ENCODE data around the gene SMKR1. TPM values are rescaled to one million over a fixed set of nuclear protein-coding genes. Genes with fewer than 3 reads are reported as not detected.

SMKR1 gene
- total RNA-seq, 1 donor from 2014 or later, result not detected

GRCh38 chr7:129556607-129557133 lies 54.3 kb downstream of the SMKR1 start:
- Histone ChIP-seq H3K27ac (no peak overlapping the region), H3K9me3 (no peaks in the 10 kb centered on the region), H3K4me1 (no peaks in the 10 kb centered on the region), H3K36me3 (no peaks in the 10 kb centered on the region), H3K4me3 (no peak overlapping the region), H3K27me3 (no peaks in the 10 kb centered on the region)
- no peak for TF ChIP-seq POLR2A (IDR thresholded peaks at IDR 0.05)
- no peak for TF ChIP-seq CTCF (IDR thresholded peaks at IDR 0.05)
- no peak for TF ChIP-seq POLR2AphosphoS5 (IDR thresholded peaks at IDR 0.05; ENCODE audit: insufficient read depth in 1 of 2, low read depth in 1 of 2)
- intact Hi-C loops (cut with DNase I), result no loop called here
- DNase-seq (ENCODE audit: extremely low spot score in 2 of 2), result no peak

- TF ChIP-seq POLR2AphosphoS5 (IDR thresholded peaks at IDR 0.05; ENCODE audit: insufficient read depth in 1 of 2, low read depth in 1 of 2), result no peak
- no peak for TF ChIP-seq POLR2A (IDR thresholded peaks at IDR 0.05)
- TF ChIP-seq CTCF (IDR thresholded peaks at IDR 0.05), result no peak
- intact Hi-C loops (cut with DNase I), result no loop called here
- H3K27me3 ChIP-seq, result no peaks in the 10 kb centered on the region
- H3K27ac ChIP-seq, result no peak overlapping the region
- no peaks in the 10 kb centered on the region for H3K4me1 ChIP-seq
- H3K9me3 ChIP-seq, result no peaks in the 10 kb centered on the region
- H3K36me3 ChIP-seq, result no peaks in the 10 kb centered on the region
- no peak for DNase-seq (ENCODE audit: extremely low spot score in 2 of 2)
- no peak overlapping the region for H3K4me3 ChIP-seq
Measured at GRCh38 chr7:129557686-129558481, 55.6 kb downstream of the SMKR1 start.

GRCh38 chr7:129559564-129559963 lies 57.2 kb downstream of the SMKR1 start:
- intact Hi-C loops (cut with DNase I), result no loop called here
- no peak overlapping the region for H3K27ac ChIP-seq
- no peaks in the 10 kb centered on the region for H3K27me3 ChIP-seq
- H3K36me3 ChIP-seq, result no peaks in the 10 kb centered on the region
- TF ChIP-seq CTCF (IDR thresholded peaks at IDR 0.05) (no peak), POLR2A (IDR thresholded peaks at IDR 0.05) (no peak), POLR2AphosphoS5 (IDR thresholded peaks at IDR 0.05; ENCODE audit: insufficient read depth in 1 of 2, low read depth in 1 of 2) (no peak)
- H3K9me3 ChIP-seq, result no peaks in the 10 kb centered on the region
- no peaks in the 10 kb centered on the region for H3K4me1 ChIP-seq
- H3K4me3 ChIP-seq, result no peak overlapping the region
- no peak for DNase-seq (ENCODE audit: extremely low spot score in 2 of 2)

- DNase-seq (ENCODE audit: extremely low spot score in 2 of 2), result no peak
- Histone ChIP-seq H3K27ac (no peak overlapping the region), H3K9me3 (no peaks in the 10 kb centered on the region), H3K4me1 (no peaks in the 10 kb centered on the region), H3K36me3 (no peaks in the 10 kb centered on the region), H3K27me3 (no peaks in the 10 kb centered on the region), H3K4me3 (no peak overlapping the region)
- intact Hi-C loops (cut with DNase I), result no loop called here
- TF ChIP-seq POLR2A (IDR thresholded peaks at IDR 0.05) (no peak), POLR2AphosphoS5 (IDR thresholded peaks at IDR 0.05; ENCODE audit: insufficient read depth in 1 of 2, low read depth in 1 of 2) (no peak), CTCF (IDR thresholded peaks at IDR 0.05) (no peak)
Measured at GRCh38 chr7:129560831-129561230, 58.5 kb downstream of the SMKR1 start.
